Mesenchymal stem cell (in vitro differentiated cells and primary cell): ENCODE data around the gene FOXN3.

Experiments used
- DNase-seq: peaks from one replicate; pipeline ENCODE4 v3.0.0-alpha.2; 2013
- H2AFZ ChIP-seq: one replicate; pipeline ENCODE4 v1.6.1; 2013; ENCODE audit warnings: low read depth, mild to moderate bottlenecking, control low read depth, inconsistent platforms, low read length, moderate library complexity
- H2AK5ac ChIP-seq: 2 replicates; pipeline ENCODE4 v1.6.1; 2013; ENCODE audit warnings: low read length, moderate library complexity, mild to moderate bottlenecking, inconsistent platforms; ENCODE audit not compliant: severe bottlenecking
- H2BK120ac ChIP-seq: one replicate; pipeline ENCODE4 v1.6.1; 2013; ENCODE audit warnings: low read depth, mild to moderate bottlenecking, inconsistent platforms, low read length, moderate library complexity
- H2BK12ac ChIP-seq, 2 experiments: one replicate each; pipeline ENCODE4 v1.6.1; 2013; ENCODE audit warnings: inconsistent platforms in 2 of 2, low read length in 2 of 2, mild to moderate bottlenecking in 2 of 2, moderate library complexity in 2 of 2, control low read depth in 1 of 2
- H2BK15ac ChIP-seq: one replicate; pipeline ENCODE4 v1.6.1; 2013; ENCODE audit warnings: mild to moderate bottlenecking, low read depth, inconsistent platforms; ENCODE audit not compliant: poor library complexity, severe bottlenecking
- H2BK5ac ChIP-seq: 2 replicates; pipeline ENCODE4 v1.6.1; 2013; ENCODE audit warnings: low read depth, mild to moderate bottlenecking, low read length, control low read depth, inconsistent platforms; ENCODE audit not compliant: poor library complexity, severe bottlenecking
- H3K14ac ChIP-seq, 2 experiments: one replicate each; pipeline ENCODE4 v1.6.1; 2013; ENCODE audit warnings: inconsistent platforms in 2 of 2, low read length in 2 of 2, control low read depth in 1 of 2, mild to moderate bottlenecking in 1 of 2, moderate library complexity in 1 of 2
- H3K18ac ChIP-seq, 2 experiments: one replicate each; pipeline ENCODE4 v1.6.1; 2013; ENCODE audit warnings: inconsistent platforms in 2 of 2, low read length in 2 of 2, control low read depth in 1 of 2, low read depth in 1 of 2, mild to moderate bottlenecking in 1 of 2
- H3K23ac ChIP-seq, 2 experiments: one replicate each; pipeline ENCODE4 v1.6.1; 2013; ENCODE audit warnings: inconsistent platforms in 2 of 2, low read length in 2 of 2, mild to moderate bottlenecking in 2 of 2, moderate library complexity in 2 of 2, control low read depth in 1 of 2
- H3K27ac ChIP-seq: 2 replicates; pipeline ENCODE4 v1.5.1; 2013; ENCODE audit warnings: mild to moderate bottlenecking, moderate library complexity, low read length, control low read depth, inconsistent platforms; ENCODE audit not compliant: poor library complexity, severe bottlenecking
- H3K27me3 ChIP-seq, 2 experiments: 2 replicates each; pipeline versions ENCODE4 v1.6.1 to v1.7.0; 2013; ENCODE audit warnings: low read length in 2 of 2, mild to moderate bottlenecking in 2 of 2, moderate library complexity in 2 of 2, control low read depth in 1 of 2, inconsistent platforms in 1 of 2; ENCODE audit not compliant: control insufficient read depth in 1 of 2, insufficient read depth in 1 of 2
- H3K36me3 ChIP-seq, 2 experiments: 2 replicates each; pipeline versions ENCODE4 v1.6.1 to v1.7.0; 2013; ENCODE audit warnings: low read length in 2 of 2, control low read depth in 1 of 2, inconsistent platforms in 1 of 2, low read depth in 1 of 2, mild to moderate bottlenecking in 1 of 2; ENCODE audit not compliant: insufficient read depth in 2 of 2, control insufficient read depth in 1 of 2
- H3K4ac ChIP-seq, 2 experiments: one replicate each; pipeline ENCODE4 v1.6.1; 2013; ENCODE audit warnings: inconsistent platforms in 2 of 2, low read length in 2 of 2, mild to moderate bottlenecking in 2 of 2, moderate library complexity in 2 of 2, control low read depth in 1 of 2, low read depth in 1 of 2
- H3K4me1 ChIP-seq: 2 replicates; pipeline ENCODE4 v1.6.1; 2013; ENCODE audit warnings: low read depth, low read length, control low read depth; ENCODE audit not compliant: control insufficient read depth, insufficient read depth
- H3K4me2 ChIP-seq: 2 replicates; pipeline ENCODE4 v1.6.1; 2013; ENCODE audit warnings: low read length, mild to moderate bottlenecking, inconsistent platforms; ENCODE audit not compliant: poor library complexity, severe bottlenecking
- H3K4me3 ChIP-seq, 2 experiments: 2 replicates each; pipeline versions ENCODE4 v1.5.1 to v1.7.0; 2013; ENCODE audit warnings: low read length in 2 of 2, mild to moderate bottlenecking in 2 of 2, control low read depth in 1 of 2, low read depth in 1 of 2; ENCODE audit not compliant: insufficient read depth in 1 of 2
- H3K79me1 ChIP-seq: replicated peaks from 2 replicates; pipeline ENCODE4 v1.6.1; 2013; ENCODE audit warnings: mild to moderate bottlenecking, control low read depth, low read length, inconsistent platforms; ENCODE audit not compliant: poor library complexity, severe bottlenecking
- H3K9ac ChIP-seq: 2 replicates; pipeline ENCODE4 v1.7.0; 2013; ENCODE audit warnings: mild to moderate bottlenecking, low read length, moderate library complexity
- H3K9me3 ChIP-seq: 2 replicates; pipeline ENCODE4 v1.7.0; 2013; ENCODE audit warnings: mild to moderate bottlenecking, low read length; ENCODE audit not compliant: control insufficient read depth
- H4K8ac ChIP-seq: one replicate; pipeline ENCODE4 v1.6.1; 2013; ENCODE audit warnings: inconsistent platforms, mild to moderate bottlenecking, low read length, moderate library complexity
- H4K91ac ChIP-seq: one replicate; pipeline ENCODE4 v1.6.1; 2013; ENCODE audit warnings: mild to moderate bottlenecking, low read length, inconsistent platforms
- WGBS: methylation state at CpG from one replicate; pipeline ENCODE4 v1.1.7; 2013; ENCODE audit warnings: mixed read lengths; 5-methylcytosine and 5-hydroxymethylcytosine counted together

The FOXN3 gene

GRCh38 chr14:89294060-89294459 lies 123.0 kb downstream of the FOXN3 start:
- no peak overlapping the region for H4K8ac ChIP-seq
- no peak overlapping the region for H3K23ac ChIP-seq
- no peak overlapping the region for H3K9ac ChIP-seq
- H2BK5ac ChIP-seq, result no peak overlapping the region
- no peak overlapping the region for H2AK5ac ChIP-seq
- H3K4me3 ChIP-seq, result no peak overlapping the region
- H2BK120ac ChIP-seq, result no peak overlapping the region
- H3K79me1 ChIP-seq, result peaks cover 50% of the 10 kb centered on the region
- no peak overlapping the region for H2BK12ac ChIP-seq
- no peaks in the 10 kb centered on the region for H3K4me1 ChIP-seq
- WGBS, result 90% methylated on average over 5 of the region's 7 CpGs
- H3K9me3 ChIP-seq, result no peaks in the 10 kb centered on the region
- no peak overlapping the region for H3K4me2 ChIP-seq
- no peak overlapping the region for H3K18ac ChIP-seq
- H3K4ac ChIP-seq, result no peak overlapping the region
- H3K36me3 ChIP-seq, result peaks cover 8 to 12% of the 10 kb centered on the region in 2 experiments
- H2AFZ ChIP-seq, result no peak overlapping the region
- no peak overlapping the region for H4K91ac ChIP-seq
- no peak overlapping the region for H3K27ac ChIP-seq
- H3K27me3 ChIP-seq, result no peaks in the 10 kb centered on the region
- H2BK15ac ChIP-seq, result no peak overlapping the region
- no peak for DNase-seq
- no peak overlapping the region for H3K14ac ChIP-seq

- 66% methylated on average over 6 of the region's 6 CpGs for WGBS
- H3K36me3 ChIP-seq, result peaks cover 8 to 12% of the 10 kb centered on the region in 2 experiments
These were observed 123.6 kb downstream of the FOXN3 start for GRCh38 chr14:89293314-89293916.

GRCh38 chr14:89292579-89293313 lies 124.3 kb downstream of the FOXN3 start:
- no peak overlapping the region for H2AK5ac ChIP-seq
- peak overlapping the region in 1 of 2 experiments; percentile 23 for H3K18ac ChIP-seq
- WGBS, result 82% methylated on average over 13 of the region's 13 CpGs
- H4K8ac ChIP-seq, result no peak overlapping the region
- peaks cover 45% of the 10 kb centered on the region for H3K79me1 ChIP-seq
- no peaks in the 10 kb centered on the region for H3K9me3 ChIP-seq
- H3K4me1 ChIP-seq, result no peaks in the 10 kb centered on the region
- H2BK120ac ChIP-seq, result no peak overlapping the region
- H4K91ac ChIP-seq, result no peak overlapping the region
- H2AFZ ChIP-seq, result no peak overlapping the region
- H3K36me3 ChIP-seq, result peaks cover 8 to 12% of the 10 kb centered on the region in 2 experiments
- no peak overlapping the region for H2BK15ac ChIP-seq
- no peak overlapping the region for H3K4me3 ChIP-seq
- no peak overlapping the region for H3K4me2 ChIP-seq
- no peaks in the 10 kb centered on the region for H3K27me3 ChIP-seq
- H2BK12ac ChIP-seq, result no peak overlapping the region
- H3K23ac ChIP-seq, result peak overlapping the region in 1 of 2 experiments; percentile 11
- no peak overlapping the region for H3K4ac ChIP-seq
- no peak overlapping the region for H3K9ac ChIP-seq
- H2BK5ac ChIP-seq, result no peak overlapping the region
- DNase-seq, result no peak
- H3K14ac ChIP-seq, result no peak overlapping the region
- no peak overlapping the region for H3K27ac ChIP-seq

More at GRCh38 chr14:89293314-89293916, 123.6 kb downstream of the FOXN3 start:
- Histone ChIP-seq H2BK120ac (no peak overlapping the region), H3K18ac (peak overlapping the region in 1 of 2 experiments; percentile 23), H2BK15ac (no peak overlapping the region), H3K4ac (no peak overlapping the region), H3K9ac (no peak overlapping the region), H2BK12ac (no peak overlapping the region), H3K9me3 (no peaks in the 10 kb centered on the region), H3K4me3 (no peak overlapping the region), H4K91ac (no peak overlapping the region), H3K79me1 (peaks cover 47% of the 10 kb centered on the region), H3K14ac (no peak overlapping the region), H2AFZ (no peak overlapping the region), H3K4me1 (no peaks in the 10 kb centered on the region), H3K23ac (peak overlapping the region in 1 of 2 experiments; percentile 11), H2AK5ac (no peak overlapping the region), H3K27me3 (no peaks in the 10 kb centered on the region), H3K27ac (no peak overlapping the region), H4K8ac (no peak overlapping the region), H3K4me2 (no peak overlapping the region), H2BK5ac (no peak overlapping the region)
- DNase-seq, result no peak

- no peaks in the 10 kb centered on the region for H3K27me3 ChIP-seq
- no peak overlapping the region for H2BK12ac ChIP-seq
- no peak overlapping the region for H2AK5ac ChIP-seq
- H2BK15ac ChIP-seq, result no peak overlapping the region
- H3K36me3 ChIP-seq, result peaks cover 8 to 12% of the 10 kb centered on the region in 2 experiments
- DNase-seq, result no peak
- H2BK5ac ChIP-seq, result no peak overlapping the region
- peaks cover 47% of the 10 kb centered on the region for H3K79me1 ChIP-seq
- no peak overlapping the region for H3K23ac ChIP-seq
- H3K14ac ChIP-seq, result no peak overlapping the region
- H2BK120ac ChIP-seq, result no peak overlapping the region
- H4K8ac ChIP-seq, result no peak overlapping the region
- H3K27ac ChIP-seq, result no peak overlapping the region
- no peak overlapping the region for H3K9ac ChIP-seq
- no peak overlapping the region for H3K4me3 ChIP-seq
- no peak overlapping the region for H2AFZ ChIP-seq
- no peaks in the 10 kb centered on the region for H3K4me1 ChIP-seq
- WGBS, result 86% methylated on average over 9 of the region's 9 CpGs
- H4K91ac ChIP-seq, result no peak overlapping the region
- H3K4me2 ChIP-seq, result no peak overlapping the region
- H3K9me3 ChIP-seq, result no peaks in the 10 kb centered on the region
- no peak overlapping the region for H3K4ac ChIP-seq
- no peak overlapping the region for H3K18ac ChIP-seq
These were observed 125.6 kb downstream of the FOXN3 start for GRCh38 chr14:89291351-89291940.
